Measurements from ENCODE around the gene ADCY6. TPM values are rescaled to one million over a fixed set of nuclear protein-coding genes. Genes with fewer than 3 reads are reported as not detected.

The ADCY6 gene
- total RNA-seq, result 42.7 TPM
- long read RNA-seq, full-length matches to known transcripts, result 1 of 39 reads
- long read RNA-seq, partial matches to known transcripts, result 22 of 39 reads
- long read RNA-seq, other reads (novel, unspliced or antisense), result 16 of 39 reads

DNA sequence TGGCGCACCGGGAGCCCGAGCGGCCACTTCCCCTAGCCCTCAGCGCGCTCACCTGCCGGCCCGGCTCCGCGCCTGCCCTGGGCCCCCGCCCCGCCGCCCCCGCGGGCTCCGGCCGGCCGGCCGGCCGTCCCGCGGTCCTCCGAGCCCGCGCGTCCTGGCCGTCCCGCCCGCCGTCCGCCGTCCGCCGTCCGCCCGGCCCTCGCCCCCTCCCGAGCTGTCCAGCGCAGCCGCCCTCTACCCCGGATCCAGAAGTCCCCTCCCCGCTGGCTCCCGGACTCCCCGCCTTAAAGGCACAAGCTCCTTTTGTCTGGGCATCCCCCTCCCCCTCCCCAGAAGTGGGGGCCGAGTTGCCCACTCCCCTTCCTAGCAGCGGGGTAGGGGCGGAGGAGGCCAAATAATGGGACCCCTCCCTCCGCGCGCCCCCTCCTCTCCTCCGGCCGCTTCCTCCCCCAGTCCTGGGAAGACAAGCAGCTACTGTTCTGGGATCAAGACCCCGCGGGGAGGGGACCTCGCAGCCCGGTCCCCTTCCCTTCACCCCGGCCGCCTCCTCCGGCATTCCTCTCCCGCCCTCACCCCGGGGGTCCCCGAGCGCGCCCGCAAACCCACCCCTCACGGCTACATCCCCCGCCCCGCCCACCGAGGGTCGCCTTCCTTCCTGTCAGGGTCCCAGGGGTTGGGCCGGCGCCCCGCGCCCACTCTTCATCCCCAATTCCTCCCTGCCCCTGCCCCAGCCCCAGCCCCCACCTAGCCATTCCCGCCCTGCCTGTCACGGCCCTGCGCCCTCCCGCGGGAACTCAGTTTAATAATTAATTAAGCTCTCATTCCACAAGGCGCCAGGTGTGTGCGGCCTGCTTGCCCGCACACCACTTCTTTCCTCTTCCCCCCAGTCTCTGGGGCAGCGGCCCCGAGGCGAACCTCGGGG, at the start of gene ADCY6:
ADCY6 (minus strand) TSS at position 236 of the 922 bp plus-strand sequence. CDS start 5,655 bp downstream, outside the sequence.
- peak; percentile 91 to 94 for ATAC-seq

DNA sequence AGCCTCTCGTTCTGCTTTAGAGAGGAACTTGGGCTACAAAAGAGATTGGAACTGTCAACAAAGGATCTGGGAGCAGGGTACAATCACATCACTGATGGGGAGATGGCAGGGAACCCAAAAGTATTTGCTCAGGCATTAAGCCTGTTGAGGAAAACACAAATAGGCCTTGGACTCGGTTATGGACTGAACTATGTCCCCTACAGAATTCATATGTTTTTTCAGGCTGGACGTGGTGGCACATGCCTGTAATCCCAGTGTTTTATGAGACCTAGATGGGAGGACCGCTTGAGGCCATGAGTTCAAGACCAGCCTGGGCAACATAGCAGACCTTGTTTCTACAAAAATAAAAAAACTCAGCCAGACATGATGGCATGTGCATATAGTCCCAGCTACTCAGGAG, 49.2 kb upstream of the ADCY6 start:
- no peak for DNase-seq
- intact Hi-C loops (cut with DNase I), result no loop called here
- Histone ChIP-seq H3K4me1 (no peaks in the 10 kb centered on the region), H3K36me3 (peaks cover 85% of the 10 kb centered on the region), H3K4me3 (no peak overlapping the region), H3K27me3 (ENCODE audit: low read depth) (no peaks in the 10 kb centered on the region), H3K9me3 (no peaks in the 10 kb centered on the region), H3K27ac (no peak overlapping the region)
- ATAC-seq, result no peak
- TF ChIP-seq, protein P1, sequence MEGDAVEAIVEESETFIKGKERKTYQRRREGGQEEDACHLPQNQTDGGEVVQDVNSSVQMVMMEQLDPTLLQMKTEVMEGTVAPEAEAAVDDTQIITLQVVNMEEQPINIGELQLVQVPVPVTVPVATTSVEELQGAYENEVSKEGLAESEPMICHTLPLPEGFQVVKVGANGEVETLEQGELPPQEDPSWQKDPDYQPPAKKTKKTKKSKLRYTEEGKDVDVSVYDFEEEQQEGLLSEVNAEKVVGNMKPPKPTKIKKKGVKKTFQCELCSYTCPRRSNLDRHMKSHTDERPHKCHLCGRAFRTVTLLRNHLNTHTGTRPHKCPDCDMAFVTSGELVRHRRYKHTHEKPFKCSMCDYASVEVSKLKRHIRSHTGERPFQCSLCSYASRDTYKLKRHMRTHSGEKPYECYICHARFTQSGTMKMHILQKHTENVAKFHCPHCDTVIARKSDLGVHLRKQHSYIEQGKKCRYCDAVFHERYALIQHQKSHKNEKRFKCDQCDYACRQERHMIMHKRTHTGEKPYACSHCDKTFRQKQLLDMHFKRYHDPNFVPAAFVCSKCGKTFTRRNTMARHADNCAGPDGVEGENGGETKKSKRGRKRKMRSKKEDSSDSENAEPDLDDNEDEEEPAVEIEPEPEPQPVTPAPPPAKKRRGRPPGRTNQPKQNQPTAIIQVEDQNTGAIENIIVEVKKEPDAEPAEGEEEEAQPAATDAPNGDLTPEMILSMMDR (IDR thresholded peaks at IDR 0.05), result no peak

More for the DNA sequence above, at the start of gene ADCY6:
- peak; percentile 87 for DNase-seq
- Histone ChIP-seq H3K9me3 (no peaks in the 10 kb centered on the region), H3K4me3 (peak within 1 kb of the TSS; percentile 83), H3K4me1 (peaks cover 19% of the 10 kb centered on the region), H3K27ac (peak within 1 kb of the TSS; percentile 90), H3K27me3 (ENCODE audit: low read depth) (no peaks in the 10 kb centered on the region), H3K36me3 (no peaks in the 10 kb centered on the region)
- TF ChIP-seq, protein P1 (IDR thresholded peaks at IDR 0.05), result no peak
- intact Hi-C loops (cut with DNase I), result no loop called here

DNA sequence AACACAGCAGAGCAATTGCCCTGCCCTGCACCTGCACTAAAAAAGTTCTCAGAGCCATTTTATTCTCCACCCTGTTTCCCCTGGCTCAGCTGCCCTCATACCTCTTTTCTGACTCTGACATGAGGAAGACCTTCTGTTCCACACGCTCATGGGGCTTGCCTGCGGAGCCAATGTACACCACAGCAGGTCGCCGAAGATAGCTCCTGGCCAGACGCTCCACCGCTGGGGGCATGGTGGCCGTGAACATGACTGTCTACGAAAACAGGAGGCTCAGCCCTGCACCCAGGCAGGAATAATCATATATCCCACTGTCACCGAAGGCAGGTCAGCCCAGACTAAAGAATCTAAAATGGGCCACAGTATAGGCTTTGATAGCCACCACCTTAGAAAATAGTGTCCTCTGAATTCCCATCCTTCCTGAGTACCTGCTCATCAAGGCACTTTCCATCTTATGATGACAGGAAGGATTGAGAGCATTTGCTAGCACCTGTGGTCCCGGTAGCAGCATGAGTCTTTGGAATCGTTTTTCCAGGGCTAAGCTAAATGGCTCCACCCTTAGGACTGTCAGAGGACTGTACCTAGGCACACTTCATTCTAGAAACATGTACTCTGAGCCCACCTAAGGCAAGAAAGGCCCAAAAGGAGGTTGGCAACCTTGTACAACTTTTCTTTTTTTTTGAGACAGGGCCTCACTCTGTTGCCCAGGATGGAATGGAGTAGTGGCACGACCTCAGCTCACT, 43.6 kb upstream of the ADCY6 start:
- Histone ChIP-seq H3K4me3 (no peak overlapping the region), H3K36me3 (peaks cover 100% of the 10 kb centered on the region), H3K9me3 (no peaks in the 10 kb centered on the region), H3K27ac (no peak overlapping the region), H3K4me1 (no peaks in the 10 kb centered on the region), H3K27me3 (ENCODE audit: low read depth) (no peaks in the 10 kb centered on the region)
- DNase-seq (no peak), ATAC-seq (no peak)
- intact Hi-C loops (cut with DNase I), result no loop called here
- TF ChIP-seq, protein P1 (IDR thresholded peaks at IDR 0.05), result no peak

DNA sequence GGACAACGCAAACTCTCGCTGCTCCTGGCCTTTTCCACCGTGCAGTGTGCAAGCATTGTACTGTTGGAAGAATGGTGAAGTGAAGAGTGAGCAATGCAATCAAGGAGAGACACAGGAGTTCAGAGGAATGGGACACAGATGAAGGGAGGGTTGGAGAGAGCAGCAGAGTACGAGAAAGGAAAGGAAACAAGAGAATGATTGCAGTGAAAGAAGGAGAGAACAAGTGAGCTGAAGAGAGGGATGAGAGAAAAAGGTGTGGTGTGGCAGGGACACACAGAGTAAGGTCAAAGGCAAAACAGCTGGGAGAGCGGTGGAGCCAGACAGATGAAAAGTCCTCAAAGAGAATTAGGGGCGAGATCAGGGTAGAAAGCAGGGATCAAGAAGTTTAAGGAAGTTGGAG, 42.4 kb upstream of the ADCY6 start:
- no peak overlapping the region for H3K4me3 ChIP-seq
- H3K27me3 ChIP-seq (ENCODE audit: low read depth), result no peaks in the 10 kb centered on the region
- no peaks in the 10 kb centered on the region for H3K4me1 ChIP-seq
- no peaks in the 10 kb centered on the region for H3K9me3 ChIP-seq
- peaks cover 100% of the 10 kb centered on the region for H3K36me3 ChIP-seq
- no peak overlapping the region for H3K27ac ChIP-seq
- DNase-seq (no peak), ATAC-seq (no peak)
- intact Hi-C loops (cut with DNase I), result no loop called here
- TF ChIP-seq, protein P1 (IDR thresholded peaks at IDR 0.05), result no peak

DNA sequence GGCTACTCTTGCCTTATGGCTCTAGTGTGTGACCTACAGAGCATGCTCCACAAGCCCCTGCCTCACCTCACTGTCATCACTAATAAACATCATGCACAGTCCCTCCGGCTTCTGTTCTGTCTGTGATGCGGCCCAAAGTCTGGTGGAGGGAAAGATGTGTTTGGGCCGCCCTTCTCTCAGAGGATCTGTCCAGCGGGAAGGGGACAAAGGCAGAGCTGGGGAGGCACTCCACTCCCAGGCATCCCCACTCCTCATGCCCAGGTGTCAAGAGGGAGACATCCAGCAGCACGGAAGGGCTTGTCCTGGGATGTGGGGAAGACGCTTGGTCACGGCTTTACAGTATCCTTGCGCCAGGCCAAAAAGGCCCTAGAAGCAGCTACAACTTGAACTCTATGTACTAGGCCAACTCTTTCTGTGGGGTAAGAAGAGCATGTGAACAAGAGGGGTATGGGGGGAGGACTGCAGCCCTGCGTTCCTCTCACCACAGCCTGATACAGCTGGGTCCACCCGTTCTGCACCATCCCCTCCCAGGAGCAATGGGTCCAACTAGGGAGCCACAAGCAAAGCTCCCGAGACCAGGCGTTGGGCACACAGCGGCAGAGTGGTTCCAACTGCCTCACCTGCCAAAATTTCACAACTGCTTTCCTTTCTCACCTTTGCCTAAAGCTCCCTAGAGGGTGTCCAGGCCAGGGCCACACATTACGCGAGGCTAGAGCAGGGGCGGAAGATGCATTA, 40.1 kb upstream of the ADCY6 start:
- no peak overlapping the region for H3K27ac ChIP-seq
- TF ChIP-seq, protein P1 (IDR thresholded peaks at IDR 0.05), result no peak
- intact Hi-C loops (cut with DNase I), result no loop called here
- H3K4me1 ChIP-seq, result no peaks in the 10 kb centered on the region
- H3K36me3 ChIP-seq, result peaks cover 80% of the 10 kb centered on the region
- no peak overlapping the region for H3K4me3 ChIP-seq
- ATAC-seq, result no peak
- DNase-seq, result no peak
- H3K9me3 ChIP-seq, result no peaks in the 10 kb centered on the region
- no peaks in the 10 kb centered on the region for H3K27me3 ChIP-seq (ENCODE audit: low read depth)
